K562 (cell line): Measurements from ENCODE around the gene CHST2.

ENCODE experiments used
- JUN ChIP-seq, 2 experiments: sonication (generic) in 1 of 2; formaldehyde crosslinking in 1 of 2; IDR thresholded peaks; 2 replicates each; pipeline versions ENCODE4 v1.6.1 to v1.8.0; 2012 to 2022; ENCODE audit warnings: borderline replicate concordance in 2 of 2, mild to moderate bottlenecking in 2 of 2, improper control_type of control experiment in 1 of 2, low read depth in 1 of 2, low read length in 1 of 2, missing genetic modification reagents in 1 of 2
- NFYB ChIP-seq: IDR thresholded peaks from 2 replicates; pipeline ENCODE4 v1.6.1; 2011; ENCODE audit warnings: mild to moderate bottlenecking, moderate library complexity; ENCODE audit not compliant: insufficient read length; ENCODE audit errors: extremely low read depth

- no peak for TF ChIP-seq JUN (IDR thresholded peaks at IDR 0.05; ENCODE audit: borderline replicate concordance, low read depth, low read length)
- no peak for TF ChIP-seq JUN (CRISPR knock-in tag; IDR thresholded peaks at IDR 0.05; ENCODE audit: borderline replicate concordance)
- TF ChIP-seq NFYB, result no peak
Measured at GRCh38 chr3:143158014-143158988, 38.7 kb downstream of the CHST2 start.
